ENCODE results near the gene USP21. TPM values are rescaled to one million over a fixed set of nuclear protein-coding genes. Genes with fewer than 3 reads are reported as not detected.
"Not testable (repeated sequence)": the region's sequence is repeated elsewhere in the genome, so short reads cannot be mapped to it uniquely, and the experiment has no call there.

The USP21 gene, protein sequence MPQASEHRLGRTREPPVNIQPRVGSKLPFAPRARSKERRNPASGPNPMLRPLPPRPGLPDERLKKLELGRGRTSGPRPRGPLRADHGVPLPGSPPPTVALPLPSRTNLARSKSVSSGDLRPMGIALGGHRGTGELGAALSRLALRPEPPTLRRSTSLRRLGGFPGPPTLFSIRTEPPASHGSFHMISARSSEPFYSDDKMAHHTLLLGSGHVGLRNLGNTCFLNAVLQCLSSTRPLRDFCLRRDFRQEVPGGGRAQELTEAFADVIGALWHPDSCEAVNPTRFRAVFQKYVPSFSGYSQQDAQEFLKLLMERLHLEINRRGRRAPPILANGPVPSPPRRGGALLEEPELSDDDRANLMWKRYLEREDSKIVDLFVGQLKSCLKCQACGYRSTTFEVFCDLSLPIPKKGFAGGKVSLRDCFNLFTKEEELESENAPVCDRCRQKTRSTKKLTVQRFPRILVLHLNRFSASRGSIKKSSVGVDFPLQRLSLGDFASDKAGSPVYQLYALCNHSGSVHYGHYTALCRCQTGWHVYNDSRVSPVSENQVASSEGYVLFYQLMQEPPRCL
- 10 to 100 TPM; 36.0 to 46.4 TPM for total RNA-seq

DNA sequence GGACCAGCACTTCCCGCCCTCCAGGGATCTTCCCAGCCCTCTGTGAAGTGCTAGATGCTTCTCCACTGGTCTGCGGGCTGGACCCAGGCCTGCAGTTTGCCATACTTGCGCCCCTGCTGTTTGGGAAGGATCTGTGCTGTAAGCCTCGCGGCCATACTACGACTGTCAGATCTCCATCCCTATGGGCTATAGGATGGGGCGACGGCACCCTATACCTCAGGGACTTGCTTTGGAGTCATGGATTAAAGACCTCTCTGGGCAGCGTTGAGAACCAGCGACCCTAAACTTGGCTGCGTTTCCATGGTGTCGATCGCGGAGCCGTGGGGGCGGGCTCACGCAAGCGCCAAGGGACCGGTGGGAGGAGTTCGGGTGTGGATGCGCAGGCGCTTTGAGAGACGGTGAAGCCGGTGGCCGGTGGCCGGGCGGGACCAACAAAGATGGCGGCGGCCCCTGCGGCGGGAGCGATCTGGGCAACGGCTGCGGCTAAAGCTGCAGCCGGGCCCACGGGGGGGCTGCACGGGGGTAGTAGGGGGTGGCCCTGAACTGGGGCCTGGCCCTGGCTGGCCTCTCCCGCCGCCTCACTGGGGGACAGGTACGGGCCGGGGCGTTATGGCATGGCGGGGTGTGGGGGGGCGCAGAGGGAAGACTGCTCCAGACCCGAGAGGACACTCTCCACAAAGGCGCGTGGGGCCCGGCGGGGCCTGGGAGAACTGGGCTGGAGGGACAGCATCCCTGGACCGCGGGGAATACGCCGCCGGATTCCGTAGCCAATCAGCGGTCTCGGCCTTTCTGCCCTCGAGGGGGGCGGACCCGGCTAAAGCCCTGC, at the start of gene USP21:
USP21 (plus strand) TSS at position 414 of the 826 bp plus-strand sequence. CDS start 1,141 bp downstream, outside the sequence.
- H3K9me3 Mint-ChIP-seq, result no peaks in the 10 kb centered on the region
- H3K27me3 Mint-ChIP-seq (ENCODE audit: low read depth), result no peaks in the 10 kb centered on the region
- H3K36me3 Mint-ChIP-seq (ENCODE audit: insufficient read depth in 2 of 2), result peaks cover 2 to 13% of the 10 kb centered on the region in 2 donors
- peaks cover 72% of the 10 kb centered on the region for H3K4me1 Mint-ChIP-seq (ENCODE audit: low read depth)
- peak within 1 kb of the TSS; percentile 79 to 82 for H3K4me3 Mint-ChIP-seq
- ATAC-seq (replicated peaks in 1 of 2), result peak; percentile 92 to 94
- peak within 1 kb of the TSS; percentile 77 for H3K27ac Mint-ChIP-seq
- peak; percentile 94 for DNase-seq

DNA sequence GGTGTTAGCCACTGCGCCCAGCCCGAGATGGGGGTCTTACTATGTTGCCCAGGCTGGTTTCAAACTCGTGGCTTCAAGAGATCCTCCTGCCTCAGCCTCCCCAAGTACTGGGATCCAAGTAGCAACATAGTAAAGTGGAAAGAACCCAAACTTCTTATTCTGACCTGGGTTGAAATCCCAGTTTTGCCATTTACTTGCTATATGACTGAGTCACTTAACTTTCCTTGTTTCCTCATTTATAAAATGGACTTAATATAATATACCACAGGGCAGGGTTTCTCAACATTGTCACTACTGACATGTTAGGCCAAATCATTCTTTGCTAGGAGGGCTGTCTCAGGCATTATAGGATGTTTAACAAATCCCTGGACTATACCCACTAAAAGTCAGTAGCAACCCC, 48.2 kb upstream of the USP21 start:
- peaks cover 65% of the 10 kb centered on the region for H3K4me1 Mint-ChIP-seq (ENCODE audit: low read depth)
- peak overlapping the region; percentile 56 for H3K27ac Mint-ChIP-seq
- H3K36me3 Mint-ChIP-seq (ENCODE audit: insufficient read depth in 2 of 2), result peaks cover 18 to 25% of the 10 kb centered on the region in 2 donors

DNA sequence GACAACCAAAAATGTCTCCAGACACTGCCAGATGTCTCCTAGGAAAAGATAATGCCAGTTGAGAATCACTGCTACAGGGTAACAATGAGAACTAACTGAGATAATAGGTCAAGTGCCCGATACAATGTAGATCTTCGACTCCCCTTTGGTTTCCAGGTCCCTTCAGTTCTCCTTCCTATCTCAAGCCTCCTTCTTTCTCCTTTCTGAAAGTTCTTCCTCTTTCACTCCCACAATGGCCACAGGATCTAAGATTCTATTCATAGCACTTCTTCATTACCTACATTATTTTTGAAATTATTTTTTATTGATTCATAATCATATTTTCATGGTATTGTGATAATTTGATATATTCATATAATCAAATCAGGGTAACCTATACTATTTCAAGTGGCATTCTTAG, 47.8 kb upstream of the USP21 start:
- Mint-ChIP-seq H3K9me3 (no peaks in the 10 kb centered on the region), H3K4me3 (no peak overlapping the region), H3K36me3 (ENCODE audit: insufficient read depth in 2 of 2) (peaks cover 16 to 21% of the 10 kb centered on the region in 2 donors), H3K4me1 (ENCODE audit: low read depth) (peaks cover 66% of the 10 kb centered on the region), H3K27ac (peak overlapping the region; percentile 56), H3K27me3 (ENCODE audit: low read depth) (no peaks in the 10 kb centered on the region)
- DNase-seq (no peak), ATAC-seq (replicated peaks in 1 of 2) (no peak)

More for the DNA sequence above, 48.2 kb upstream of the USP21 start:
- Mint-ChIP-seq H3K27me3 (ENCODE audit: low read depth) (no peaks in the 10 kb centered on the region), H3K9me3 (no peaks in the 10 kb centered on the region), H3K4me3 (no peak overlapping the region)
- DNase-seq (no peak), ATAC-seq (replicated peaks in 1 of 2) (no peak)

DNA sequence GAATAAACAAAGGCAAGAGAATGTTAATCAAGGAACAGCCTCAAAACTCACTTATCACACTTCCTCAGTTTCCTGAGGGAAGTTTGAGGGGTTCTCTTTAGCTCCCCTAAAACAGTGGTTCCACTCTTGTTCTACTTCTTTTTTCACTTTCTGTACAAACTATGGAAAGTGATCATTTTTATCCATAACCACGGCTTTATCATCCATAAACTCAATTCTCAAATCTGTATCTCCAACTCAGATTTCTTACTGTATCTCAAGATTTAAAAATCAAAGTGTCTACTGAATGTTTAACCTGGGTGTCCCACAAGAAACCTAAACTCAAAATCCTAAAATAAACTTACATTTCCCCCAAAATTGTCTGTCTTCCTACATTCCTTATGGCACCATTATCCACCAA, 45.4 kb upstream of the USP21 start:
- Mint-ChIP-seq H3K4me1 (ENCODE audit: low read depth) (peaks cover 74% of the 10 kb centered on the region), H3K27me3 (ENCODE audit: low read depth) (no peaks in the 10 kb centered on the region), H3K9me3 (no peaks in the 10 kb centered on the region)

DNA sequence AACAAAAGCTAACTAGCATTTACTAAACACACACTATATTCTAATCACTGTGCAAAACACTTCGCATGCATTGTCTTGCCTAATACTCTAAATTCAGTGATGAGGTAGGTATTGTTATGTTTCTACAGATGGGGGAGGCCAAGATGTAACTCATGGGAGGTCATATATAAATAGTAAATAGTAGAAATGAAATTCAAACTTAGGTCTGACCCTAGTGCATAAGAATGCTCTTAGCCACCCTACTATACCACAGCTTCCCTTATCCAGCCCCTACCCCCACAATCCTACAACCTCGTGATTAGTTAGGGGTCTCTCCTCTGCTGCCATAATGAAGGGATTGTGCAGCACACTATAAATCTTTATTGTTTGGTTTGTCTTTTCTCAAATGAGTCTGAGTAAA, 44.7 kb upstream of the USP21 start:
- H3K36me3 Mint-ChIP-seq (ENCODE audit: insufficient read depth in 2 of 2), result peaks cover 18 to 23% of the 10 kb centered on the region in 2 donors
- no peaks in the 10 kb centered on the region for H3K27me3 Mint-ChIP-seq (ENCODE audit: low read depth)
- peak overlapping the region; percentile 97 for H3K27ac Mint-ChIP-seq
- no peak for DNase-seq
- peaks cover 74% of the 10 kb centered on the region for H3K4me1 Mint-ChIP-seq (ENCODE audit: low read depth)
- H3K4me3 Mint-ChIP-seq, result peak overlapping the region; percentile 96 to 97
- no peak for ATAC-seq (replicated peaks in 1 of 2)
- no peaks in the 10 kb centered on the region for H3K9me3 Mint-ChIP-seq

More for the DNA sequence above, 45.4 kb upstream of the USP21 start:
- peak overlapping the region; percentile 97 for H3K27ac Mint-ChIP-seq
- ATAC-seq (replicated peaks in 1 of 2) (no peak), DNase-seq (no peak)
- peak overlapping the region; percentile 8 to 97 for H3K4me3 Mint-ChIP-seq
- H3K36me3 Mint-ChIP-seq (ENCODE audit: insufficient read depth in 2 of 2), result peaks cover 19 to 24% of the 10 kb centered on the region in 2 donors

DNA sequence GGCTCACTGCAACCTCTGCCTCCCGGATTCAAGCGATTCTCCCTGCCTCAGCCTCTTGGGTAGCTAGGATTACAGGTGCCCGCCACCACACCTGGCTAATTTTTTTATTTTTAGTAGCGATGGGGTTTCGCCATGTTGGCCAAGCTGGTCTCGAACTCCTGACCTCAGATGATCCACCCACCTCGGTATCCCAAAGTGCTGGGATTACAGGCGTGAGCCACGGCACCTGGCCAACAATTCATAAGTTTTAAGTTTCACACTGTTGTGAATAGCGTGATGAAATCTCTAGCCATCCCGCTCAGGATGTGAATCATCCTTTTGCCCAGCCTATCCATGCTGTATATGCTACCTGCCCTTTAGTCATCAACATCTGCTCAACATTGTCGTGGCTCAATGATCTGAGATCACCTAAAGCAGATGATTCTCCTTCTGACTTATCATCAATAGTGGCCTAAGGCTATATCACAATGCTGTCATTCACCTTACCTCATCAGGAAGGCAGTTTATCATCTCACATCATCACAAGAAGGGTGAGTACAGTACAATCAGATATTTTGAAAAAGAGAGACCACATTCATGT, 44.1 kb upstream of the USP21 start:
- peak; percentile 76 to 81 for DNase-seq
- ATAC-seq (replicated peaks in 1 of 2), result peak; percentile 81
- H3K9me3 Mint-ChIP-seq, result no peaks in the 10 kb centered on the region
- H3K27me3 Mint-ChIP-seq (ENCODE audit: low read depth), result no peaks in the 10 kb centered on the region
- H3K4me3 Mint-ChIP-seq, result peak overlapping the region; percentile 96 to 97
- peaks cover 20 to 26% of the 10 kb centered on the region in 2 donors for H3K36me3 Mint-ChIP-seq (ENCODE audit: insufficient read depth in 2 of 2)
- H3K4me1 Mint-ChIP-seq (ENCODE audit: low read depth), result peaks cover 79% of the 10 kb centered on the region
- H3K27ac Mint-ChIP-seq, result peak overlapping the region; percentile 97

DNA sequence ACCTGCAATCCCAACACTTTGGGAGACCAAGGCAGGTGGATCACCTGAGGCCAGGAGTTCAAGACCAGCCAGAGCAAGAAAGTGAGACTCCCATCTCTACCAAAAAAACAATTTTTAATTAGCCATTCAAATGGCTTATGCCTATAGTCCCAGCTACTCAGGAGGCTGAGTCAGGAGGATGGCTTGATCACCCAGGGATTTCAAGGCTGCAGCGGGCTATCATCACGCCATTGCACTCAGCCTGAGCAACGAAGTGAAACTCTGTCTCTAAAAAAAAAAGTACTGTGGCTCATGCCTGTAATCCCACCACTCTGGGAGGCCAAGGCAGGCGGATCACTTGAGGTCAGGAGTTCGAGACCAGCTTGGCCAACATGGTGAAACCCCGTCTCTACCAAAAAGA, 43.3 kb upstream of the USP21 start:
- not testable (repeated sequence) for ATAC-seq (replicated peaks in 1 of 2); DNase-seq; H3K9me3 Mint-ChIP-seq; H3K27me3 Mint-ChIP-seq (ENCODE audit: low read depth)
- Mint-ChIP-seq H3K4me1 (ENCODE audit: low read depth) (peaks cover 82% of the 10 kb centered on the region), H3K27ac (peak overlapping the region; percentile 97), H3K4me3 (peak overlapping the region; percentile 96 to 97), H3K36me3 (ENCODE audit: insufficient read depth in 2 of 2) (peaks cover 20 to 27% of the 10 kb centered on the region in 2 donors)

DNA sequence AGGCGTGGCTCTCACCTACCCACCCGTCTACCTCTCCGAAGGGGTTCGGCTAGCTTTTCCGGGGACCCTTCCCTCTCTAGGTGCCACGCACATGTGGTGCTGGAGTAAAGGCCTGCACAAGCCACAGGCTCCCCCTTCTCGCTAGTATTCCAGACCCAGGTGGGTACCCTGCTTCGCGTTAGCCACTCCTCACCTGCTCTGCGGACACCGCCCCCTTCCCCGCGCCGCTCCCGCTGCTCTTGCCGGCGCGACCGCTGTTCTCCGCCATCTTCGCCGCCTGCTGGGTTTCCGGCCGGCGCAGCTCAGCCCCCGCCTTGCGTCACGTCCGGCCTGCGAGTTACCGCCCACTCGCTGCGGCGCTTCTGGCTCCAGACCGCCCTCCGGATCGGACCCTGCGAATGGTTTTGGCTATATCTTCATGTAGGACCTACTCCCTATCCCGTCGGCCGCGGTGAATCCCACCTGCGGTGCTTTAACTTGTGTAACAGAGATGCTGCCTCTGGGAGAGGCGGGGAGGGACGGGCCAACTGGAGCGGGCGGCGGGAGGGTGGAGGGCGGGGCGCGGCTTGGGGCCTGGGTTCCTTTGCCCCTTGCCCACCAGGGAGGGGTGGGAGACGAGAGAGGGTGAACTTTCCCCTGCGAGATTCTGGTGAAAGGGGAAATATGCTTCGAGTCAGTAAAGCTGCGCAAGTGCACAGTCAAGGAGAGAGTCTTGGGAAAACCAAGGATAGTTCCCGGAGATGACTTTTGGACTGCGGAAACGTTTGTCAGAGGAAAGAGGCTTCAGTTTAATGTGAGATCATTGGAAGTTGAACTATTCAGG, 41.3 kb upstream of the USP21 start, which contains the start of the genes NIT1 and PFDN2:
NIT1 (plus strand) TSS at position 347 of the 823 bp plus-strand sequence; CDS start at position 419, 72 bp downstream.
PFDN2 (minus strand) TSS at position 279 of the 823 bp plus-strand sequence; CDS start at position 268, 11 bp downstream.
- Mint-ChIP-seq H3K27me3 (ENCODE audit: low read depth) (no peaks in the 10 kb centered on the region), H3K9me3 (no peaks in the 10 kb centered on the region), H3K4me3 (peak within 1 kb of the TSS; percentile 96 to 97), H3K27ac (peak within 1 kb of the TSS; percentile 97), H3K4me1 (ENCODE audit: low read depth) (peaks cover 70% of the 10 kb centered on the region), H3K36me3 (ENCODE audit: insufficient read depth in 2 of 2) (peaks cover 21 to 37% of the 10 kb centered on the region in 2 donors)
- peak; percentile 66 to 69 for ATAC-seq (replicated peaks in 1 of 2)
- DNase-seq, result peak; percentile 92

DNA sequence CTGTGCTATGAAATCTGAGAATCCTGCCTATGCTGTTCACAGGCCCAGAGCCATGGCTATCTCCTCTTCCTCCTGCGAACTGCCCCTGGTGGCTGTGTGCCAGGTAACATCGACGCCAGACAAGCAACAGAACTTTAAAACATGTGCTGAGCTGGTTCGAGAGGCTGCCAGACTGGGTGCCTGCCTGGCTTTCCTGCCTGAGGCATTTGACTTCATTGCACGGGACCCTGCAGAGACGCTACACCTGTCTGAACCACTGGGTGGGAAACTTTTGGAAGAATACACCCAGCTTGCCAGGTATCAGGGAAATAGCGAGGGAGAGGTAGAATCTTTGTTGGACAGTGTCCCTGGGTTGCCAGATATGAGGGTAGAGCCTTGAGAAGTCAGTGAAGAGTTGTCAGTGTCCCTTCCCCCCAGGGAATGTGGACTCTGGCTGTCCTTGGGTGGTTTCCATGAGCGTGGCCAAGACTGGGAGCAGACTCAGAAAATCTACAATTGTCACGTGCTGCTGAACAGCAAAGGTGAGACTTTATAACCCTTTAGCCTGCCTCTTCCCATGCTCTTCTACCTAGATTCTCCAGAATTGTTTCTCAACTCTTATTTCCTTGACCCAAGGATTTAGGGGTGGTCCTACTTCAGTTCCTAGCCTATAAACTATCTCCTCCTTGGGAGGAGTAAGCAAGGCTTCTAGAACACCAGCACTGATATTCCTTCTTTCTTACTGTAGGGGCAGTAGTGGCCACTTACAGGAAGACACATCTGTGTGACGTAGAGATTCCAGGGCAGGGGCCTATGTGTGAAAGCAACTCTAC, 40.0 kb upstream of the USP21 start:
- Mint-ChIP-seq H3K36me3 (ENCODE audit: insufficient read depth in 2 of 2) (peaks cover 19 to 40% of the 10 kb centered on the region in 2 donors), H3K4me3 (peak overlapping the region; percentile 96 to 97)

DNA sequence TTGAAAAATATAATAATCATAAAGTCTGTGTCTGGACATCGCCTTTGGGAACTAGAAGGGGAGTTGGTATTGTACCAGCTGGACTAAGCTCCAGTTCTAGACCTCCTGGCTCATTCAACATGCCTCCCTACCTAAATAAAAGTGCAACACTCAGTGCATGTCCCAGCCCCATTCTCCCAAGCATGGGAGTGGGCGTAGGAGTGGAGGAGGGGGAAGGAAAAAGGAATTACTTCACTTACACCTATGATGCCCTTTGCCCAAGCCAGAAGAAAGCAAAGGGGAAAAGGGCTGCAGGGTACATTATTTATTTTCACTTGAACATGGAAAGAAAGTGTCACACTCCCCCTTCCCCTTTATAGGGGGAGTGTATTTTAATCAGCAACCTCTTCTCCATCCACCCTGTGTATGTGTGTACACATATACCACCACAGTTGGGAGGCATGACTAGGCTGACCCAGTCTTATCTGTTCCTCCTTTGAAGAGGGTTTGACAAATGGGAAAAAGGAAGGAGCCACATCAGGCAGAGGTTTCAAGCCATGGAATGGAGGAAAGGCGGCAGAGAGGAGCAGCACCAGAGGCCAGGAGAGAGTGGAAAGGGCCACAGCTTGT, 38.2 kb upstream of the USP21 start:
- DNase-seq, result no peak
- Mint-ChIP-seq H3K4me3 (no peak overlapping the region), H3K36me3 (ENCODE audit: insufficient read depth in 2 of 2) (peaks cover 18 to 39% of the 10 kb centered on the region in 2 donors), H3K27me3 (ENCODE audit: low read depth) (no peaks in the 10 kb centered on the region), H3K27ac (peak overlapping the region; percentile 44), H3K4me1 (ENCODE audit: low read depth) (peaks cover 44% of the 10 kb centered on the region), H3K9me3 (no peaks in the 10 kb centered on the region)
- no peak for ATAC-seq (replicated peaks in 1 of 2)

More for the DNA sequence above, 40.0 kb upstream of the USP21 start:
- peak overlapping the region; percentile 96 for H3K27ac Mint-ChIP-seq
- peaks cover 56% of the 10 kb centered on the region for H3K4me1 Mint-ChIP-seq (ENCODE audit: low read depth)
- H3K9me3 Mint-ChIP-seq, result no peaks in the 10 kb centered on the region
- H3K27me3 Mint-ChIP-seq (ENCODE audit: low read depth), result no peaks in the 10 kb centered on the region
- ATAC-seq (replicated peaks in 1 of 2), result peak; percentile 47 to 53
- DNase-seq, result peak; percentile 68 to 77

DNA sequence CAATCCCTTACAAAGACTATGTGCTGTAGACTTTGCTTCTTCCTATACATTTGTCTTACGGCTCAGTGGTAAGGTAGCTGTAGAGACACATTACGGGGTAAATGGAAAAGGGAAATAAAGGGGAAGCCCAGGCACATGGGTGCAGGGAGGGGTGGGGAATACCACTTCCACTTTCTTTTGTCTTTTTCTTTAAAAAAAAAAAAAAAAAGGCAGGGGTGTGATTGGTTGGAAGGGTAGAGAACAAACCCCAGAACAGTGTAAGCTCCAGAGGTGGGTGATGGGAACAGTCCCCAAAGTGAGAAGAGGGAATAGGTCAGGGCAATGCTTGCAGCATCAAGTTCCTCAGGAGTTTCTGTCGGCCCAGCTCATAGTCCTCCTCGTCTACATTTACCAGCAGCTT, 37.5 kb upstream of the USP21 start:
- DNase-seq (no peak), ATAC-seq (replicated peaks in 1 of 2) (no peak)
- no peaks in the 10 kb centered on the region for H3K27me3 Mint-ChIP-seq (ENCODE audit: low read depth)
- H3K27ac Mint-ChIP-seq, result peak overlapping the region; percentile 44
- no peak overlapping the region for H3K4me3 Mint-ChIP-seq
- peaks cover 21 to 43% of the 10 kb centered on the region in 2 donors for H3K36me3 Mint-ChIP-seq (ENCODE audit: insufficient read depth in 2 of 2)
- H3K9me3 Mint-ChIP-seq, result no peaks in the 10 kb centered on the region
- H3K4me1 Mint-ChIP-seq (ENCODE audit: low read depth), result peaks cover 43% of the 10 kb centered on the region
